Lower lobe of right lung (tissue), 2 donors: Measurements from ENCODE around the gene RPL27. TPM values are rescaled to one million over a fixed set of nuclear protein-coding genes. Genes with fewer than 3 reads are reported as not detected.

Experiments
- ATAC-seq, 2 donors: fragments of 200-7000 bp; cut with Tn5 transposase; one replicate each; pipeline ENCODE4 v1.9.1; 2020 to 2022; ENCODE audit warnings: mild to moderate bottlenecking in 2 of 2, moderate library complexity in 2 of 2
- DNase-seq: peaks from one replicate; pipeline ENCODE4 v3.0.0-alpha.2; 2020
- H3K27ac ChIP-seq: fragments of 200-600 bp; one replicate; pipeline ENCODE4 v1.8.0; 2022
- H3K27me3 ChIP-seq: fragments of 200-600 bp; one replicate; pipeline ENCODE4 v1.8.0; 2022; ENCODE audit warnings: low read depth
- H3K36me3 ChIP-seq: fragments of 200-600 bp; one replicate; pipeline ENCODE4 v1.8.0; 2022; ENCODE audit warnings: mild to moderate bottlenecking
- H3K4me1 ChIP-seq: fragments of 200-600 bp; one replicate; pipeline ENCODE4 v1.8.0; 2022
- H3K4me3 ChIP-seq: fragments of 200-600 bp; one replicate; pipeline ENCODE4 v1.8.0; 2022; ENCODE audit warnings: mild to moderate bottlenecking
- H3K9me3 ChIP-seq: fragments of 200-600 bp; one replicate; pipeline ENCODE4 v1.8.0; 2022
- intact Hi-C: fragments of 100-400 bp; cut with DNase I; formaldehyde crosslinking; loops from one replicate; pipeline ENCODE4 v1.11.0; 2022
- total RNA-seq: library from RNA; stranded (reverse); fragmentation: NEBNext Ultra II Directional; extraction: Animal tissue kit (Norgen Biotek cat#: 25700); gene quantifications from one replicate; pipeline ENCODE4 v1.2.1, GENCODE V29; 2021
- TF ChIP-seq, protein P1 (sequence below): fragments of 200-600 bp; IDR thresholded peaks from one replicate; pipeline ENCODE4 v1.8.0; 2022; ENCODE audit warnings: antibody characterized with exemption, mild to moderate bottlenecking
- donor health status: DM: no; HTN: yes; CAD: no; lungs with severe emphysema.

RPL27 gene
- total RNA-seq, 1 donor from 2014 or later, result 810 TPM

DNA sequence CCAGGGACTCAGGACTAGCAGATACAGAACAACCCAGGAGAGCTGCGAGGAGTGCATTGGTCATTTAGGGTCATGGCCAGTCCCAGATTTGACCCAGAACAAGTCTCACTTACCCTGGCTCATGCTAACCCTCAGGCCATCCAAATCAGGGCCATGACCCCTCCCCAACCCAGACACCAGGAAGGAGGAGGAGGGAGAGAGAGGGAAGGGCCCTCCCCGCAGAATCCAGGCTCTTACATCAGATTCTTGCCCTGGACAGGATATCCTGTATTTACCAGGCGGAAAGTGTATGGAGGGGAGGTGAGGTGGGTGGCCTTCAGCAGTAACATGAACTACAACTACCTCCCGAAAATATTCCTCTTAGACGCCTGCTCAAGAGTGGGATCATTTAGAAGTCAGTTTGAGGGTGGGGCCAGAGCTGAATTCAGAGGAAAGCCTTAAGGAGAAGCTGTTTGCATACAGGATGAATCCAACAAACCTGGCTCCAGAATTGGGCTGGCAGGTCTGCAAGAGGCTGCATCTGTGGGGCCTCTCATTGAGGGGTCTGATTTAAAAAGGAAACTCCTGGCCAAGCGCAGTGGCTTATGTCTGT is 21.9 kb downstream of the RPL27 start:
- Histone ChIP-seq H3K27me3 (no peaks in the 10 kb centered on the region), H3K36me3 (peaks cover 34% of the 10 kb centered on the region), H3K27ac (peak overlapping the region; percentile 89), H3K4me3 (peak overlapping the region; percentile 100), H3K9me3 (no peaks in the 10 kb centered on the region), H3K4me1 (peaks cover 66% of the 10 kb centered on the region)
- intact Hi-C loops, result no loop called here
- no peak for DNase-seq
- TF ChIP-seq, protein P1, sequence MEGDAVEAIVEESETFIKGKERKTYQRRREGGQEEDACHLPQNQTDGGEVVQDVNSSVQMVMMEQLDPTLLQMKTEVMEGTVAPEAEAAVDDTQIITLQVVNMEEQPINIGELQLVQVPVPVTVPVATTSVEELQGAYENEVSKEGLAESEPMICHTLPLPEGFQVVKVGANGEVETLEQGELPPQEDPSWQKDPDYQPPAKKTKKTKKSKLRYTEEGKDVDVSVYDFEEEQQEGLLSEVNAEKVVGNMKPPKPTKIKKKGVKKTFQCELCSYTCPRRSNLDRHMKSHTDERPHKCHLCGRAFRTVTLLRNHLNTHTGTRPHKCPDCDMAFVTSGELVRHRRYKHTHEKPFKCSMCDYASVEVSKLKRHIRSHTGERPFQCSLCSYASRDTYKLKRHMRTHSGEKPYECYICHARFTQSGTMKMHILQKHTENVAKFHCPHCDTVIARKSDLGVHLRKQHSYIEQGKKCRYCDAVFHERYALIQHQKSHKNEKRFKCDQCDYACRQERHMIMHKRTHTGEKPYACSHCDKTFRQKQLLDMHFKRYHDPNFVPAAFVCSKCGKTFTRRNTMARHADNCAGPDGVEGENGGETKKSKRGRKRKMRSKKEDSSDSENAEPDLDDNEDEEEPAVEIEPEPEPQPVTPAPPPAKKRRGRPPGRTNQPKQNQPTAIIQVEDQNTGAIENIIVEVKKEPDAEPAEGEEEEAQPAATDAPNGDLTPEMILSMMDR, result no peak
- ATAC-seq, result no peak

DNA sequence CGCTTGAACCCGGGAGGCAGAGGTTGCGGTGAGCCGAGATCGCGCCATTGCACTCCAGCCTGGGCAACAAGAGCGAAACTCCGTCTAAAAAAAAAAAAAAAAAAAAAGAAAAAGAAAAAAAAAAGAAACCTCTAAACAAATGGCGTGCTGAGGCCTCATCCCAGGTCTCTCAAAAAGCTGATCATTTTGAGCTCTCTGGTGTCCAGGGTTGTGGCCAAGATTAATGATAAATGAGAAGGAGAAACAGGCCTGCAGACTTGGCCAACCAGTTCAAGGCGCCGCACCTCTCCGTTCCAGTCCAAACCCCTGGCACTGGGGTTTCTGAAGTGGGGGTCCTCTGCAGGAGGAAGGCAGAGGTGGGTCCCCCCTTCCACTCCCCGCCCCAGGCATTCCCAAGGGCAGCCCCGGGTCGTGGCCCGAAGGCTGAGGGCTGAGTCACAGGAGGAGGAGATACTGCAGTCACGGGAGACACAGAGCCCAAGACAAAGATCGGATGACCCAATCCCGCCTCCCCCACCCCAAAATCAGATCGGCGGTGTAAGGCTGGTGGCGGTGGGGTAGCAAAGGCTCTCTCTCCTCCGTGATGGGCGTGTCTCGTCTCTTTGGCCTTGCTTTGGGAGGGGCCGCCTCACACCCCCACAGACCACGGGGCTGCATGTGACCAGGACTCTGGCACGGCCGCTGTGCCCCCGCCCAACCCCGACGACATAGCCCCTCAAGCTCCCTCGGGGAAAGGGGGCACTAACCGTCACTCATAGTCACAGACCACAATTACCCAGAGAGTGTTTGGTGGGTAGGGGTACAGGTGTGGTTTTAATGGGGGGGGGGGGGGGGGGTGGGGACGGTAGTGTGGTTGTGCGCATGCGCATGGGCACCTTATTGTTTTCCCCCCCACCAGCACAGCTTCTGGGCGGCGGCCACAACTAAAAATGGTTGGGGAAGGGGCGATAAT is 22.8 kb downstream of the RPL27 start:
- peak; percentile 48 to 52 for ATAC-seq
- no peaks in the 10 kb centered on the region for H3K9me3 ChIP-seq
- no peaks in the 10 kb centered on the region for H3K27me3 ChIP-seq
- peaks cover 25% of the 10 kb centered on the region for H3K36me3 ChIP-seq
- H3K4me1 ChIP-seq, result peaks cover 57% of the 10 kb centered on the region
- peak; percentile 87 for DNase-seq
- TF ChIP-seq, protein P1, result no peak
- H3K4me3 ChIP-seq, result peak overlapping the region; percentile 100
- intact Hi-C loops, result no loop called here
- peak overlapping the region; percentile 89 for H3K27ac ChIP-seq

DNA sequence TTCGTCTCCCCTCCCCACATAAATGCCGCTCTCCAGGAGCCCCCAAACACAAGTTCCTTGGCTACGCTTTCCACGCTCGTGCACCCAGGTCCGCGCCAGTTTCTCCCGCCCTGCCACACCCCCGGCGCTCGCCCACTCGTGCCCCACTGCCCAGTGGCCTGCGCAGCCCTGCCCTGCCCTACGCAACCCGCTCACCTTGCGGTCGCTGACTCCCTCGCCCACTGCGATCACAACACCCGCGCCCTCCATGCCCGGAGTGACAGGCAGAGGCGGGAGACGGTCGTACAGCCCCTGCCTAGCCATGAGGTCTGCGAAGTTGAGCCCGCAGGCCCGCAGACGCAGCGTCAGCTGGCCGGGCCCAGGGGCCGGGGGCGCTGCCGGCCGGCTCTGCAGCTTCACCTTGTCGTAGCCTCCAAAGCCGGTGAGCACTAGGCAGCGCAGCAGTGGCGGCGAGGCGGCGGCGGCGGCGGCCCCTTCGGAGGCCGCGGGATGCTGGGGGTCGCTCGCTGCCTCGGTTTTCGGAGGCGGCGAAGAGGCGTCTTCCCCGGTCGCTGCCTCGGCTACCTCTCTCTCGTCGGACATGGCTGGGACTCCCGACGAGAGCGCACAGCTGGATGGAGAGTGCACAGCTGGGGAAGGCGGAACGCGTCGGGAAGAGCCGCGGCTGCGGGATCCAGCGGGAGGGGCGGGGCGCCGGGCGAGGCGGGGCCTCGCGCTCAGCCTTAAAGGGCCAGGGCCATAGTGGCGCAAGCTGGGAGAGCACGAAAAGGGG is 23.7 kb downstream of the RPL27 start, which contains the start of gene VAT1:
Gene VAT1, minus strand, starts transcription at position 645 of the 772 bp plus-strand sequence. Its CDS starts 63 bp downstream, at position 582.
- ATAC-seq (peak; percentile 84 to 87), DNase-seq (peak; percentile 89)
- Histone ChIP-seq H3K4me3 (peak within 1 kb of the TSS; percentile 100), H3K27ac (peak within 1 kb of the TSS; percentile 89), H3K27me3 (no peaks in the 10 kb centered on the region), H3K4me1 (peaks cover 49% of the 10 kb centered on the region), H3K36me3 (peaks cover 16% of the 10 kb centered on the region), H3K9me3 (no peaks in the 10 kb centered on the region)
- intact Hi-C loops, result no loop called here
- TF ChIP-seq, protein P1, result no peak

DNA sequence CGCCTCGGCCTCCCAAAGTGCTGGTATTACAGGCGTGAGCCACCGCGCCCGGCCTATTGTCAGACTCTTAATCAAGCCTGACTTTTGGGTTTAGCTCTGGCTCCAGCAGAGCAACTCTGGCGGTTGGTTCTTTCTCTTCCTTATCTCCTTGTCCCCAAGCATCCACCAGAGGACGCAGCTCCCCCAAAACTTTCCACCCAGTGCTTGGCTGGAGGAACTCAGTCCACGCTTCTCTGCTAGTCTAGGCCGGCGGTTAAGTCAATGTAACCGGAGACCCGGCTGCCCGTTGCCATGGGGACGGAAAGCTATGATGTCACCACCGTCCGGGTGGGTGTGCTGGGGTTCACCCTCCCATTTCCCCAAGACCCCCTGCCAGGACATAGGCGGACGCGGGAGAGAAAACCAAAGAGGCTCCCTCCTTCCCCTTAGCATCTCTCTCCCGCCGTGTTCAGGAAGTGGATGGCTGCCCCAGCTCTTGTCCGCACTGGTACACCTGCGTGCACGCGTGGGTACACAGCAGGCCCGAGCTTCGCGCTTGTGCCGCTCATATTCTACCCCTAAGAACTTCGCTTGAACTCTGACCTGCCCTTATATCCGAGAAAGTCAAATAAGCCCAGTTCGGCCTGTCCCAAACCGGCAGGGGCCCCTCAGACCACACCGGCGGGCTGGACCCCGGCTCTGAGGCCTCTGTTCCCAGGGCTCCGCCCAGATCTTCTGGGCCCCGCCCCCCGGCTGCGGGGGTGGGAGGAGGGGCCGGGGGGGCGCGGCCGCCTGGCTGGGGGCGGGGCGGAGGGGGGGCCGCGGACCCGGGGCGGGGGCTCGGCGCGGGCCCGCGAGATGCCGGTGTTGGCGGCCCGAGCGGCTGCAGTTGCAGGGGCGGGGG is 26.4 kb downstream of the RPL27 start, which contains the start of gene RND2:
Gene RND2, plus strand, starts transcription at position 825 of the 883 bp plus-strand sequence. CDS start 117 bp downstream, outside the sequence.
- H3K27ac ChIP-seq, result peak within 1 kb of the TSS; percentile 73
- peaks cover 31% of the 10 kb centered on the region for H3K4me1 ChIP-seq
- H3K36me3 ChIP-seq, result no peaks in the 10 kb centered on the region
- TF ChIP-seq, protein P1, result peak; percentile 67
- intact Hi-C loops, result no loop called here
- DNase-seq (peak; percentile 89), ATAC-seq (peak; percentile 73 to 84)
- peak within 1 kb of the TSS; percentile 70 for H3K4me3 ChIP-seq
- no peaks in the 10 kb centered on the region for H3K27me3 ChIP-seq
- no peaks in the 10 kb centered on the region for H3K9me3 ChIP-seq
